B cell (primary cell): ENCODE results near the gene GNAI3. TPM values are rescaled to one million over a fixed set of nuclear protein-coding genes. Genes with fewer than 3 reads are reported as not detected.

Experiments used
- ATAC-seq: fragments of 200-7000 bp; cut with Tn5 transposase; one replicate; pipeline ENCODE4 v1.10.0; 2021; ENCODE audit warnings: low read depth, mild to moderate bottlenecking, moderate number of reproducible peaks, moderate library complexity
- CTCF ChIA-PET: fragments of 350-600 bp; sonication (Branson Sonifier 250); formaldehyde crosslinking; loops from one replicate; lab custom pipeline; 2021; ENCODE audit warnings: antibody characterized with exemption, inconsistent platforms; lab: Charles Lee
- POLR2A ChIA-PET: fragments of 350-600 bp; sonication (Branson Sonifier 250); formaldehyde crosslinking; loops from one replicate; lab custom pipeline; 2021; ENCODE audit warnings: antibody characterized with exemption; lab: Charles Lee
- DNase-seq: peaks from one replicate; pipeline ENCODE4 v3.0.0; 2013
- H2AFZ ChIP-seq: 2 replicates; pipeline ENCODE4 v1.6.1; 2012; ENCODE audit warnings: mild to moderate bottlenecking, low read depth, low read length; ENCODE audit not compliant: insufficient read depth, poor library complexity, severe bottlenecking
- H3K27ac ChIP-seq, 2 donors: 1 replicate in 1 of 2; 2 replicates in 1 of 2; pipeline ENCODE4 v1.5.1; 2012 to 2013; ENCODE audit warnings: low read length in 2 of 2, mild to moderate bottlenecking in 2 of 2, moderate library complexity in 1 of 2
- H3K27me3 ChIP-seq, 4 experiments: fragments of 200-600 bp in 1 of 4; sonication (generic) in 1 of 4; replicated peaks in 1 of 4; 1 replicate in 2 of 4; 2 replicates in 2 of 4; pipeline versions ENCODE4 v1.6.1 to v1.7.0; 2013 to 2016; ENCODE audit warnings: low read length in 3 of 4, mild to moderate bottlenecking in 2 of 4, mixed read lengths in 1 of 4, moderate library complexity in 1 of 4; ENCODE audit not compliant: insufficient read depth in 4 of 4, control insufficient read depth in 3 of 4; ENCODE audit errors: control extremely low read depth in 1 of 4
- H3K36me3 ChIP-seq, 2 experiments: replicated peaks in 1 of 2; 1 replicate in 1 of 2; 2 replicates in 1 of 2; pipeline versions ENCODE4 v1.6.1 to v1.7.1; 2013; ENCODE audit warnings: low read length in 1 of 2; ENCODE audit not compliant: insufficient read depth in 2 of 2, control insufficient read depth in 1 of 2; ENCODE audit errors: control extremely low read depth in 1 of 2, extremely low read depth in 1 of 2
- H3K4me1 ChIP-seq, 2 donors: fragments of 200-600 bp in 1 of 2; sonication (generic) in 1 of 2; 1 replicate in 1 of 2; 2 replicates in 1 of 2; pipeline versions ENCODE4 v1.5.1 to v1.6.1; 2013 to 2017; ENCODE audit warnings: low read length in 2 of 2; ENCODE audit not compliant: control insufficient read depth in 2 of 2, insufficient read depth in 2 of 2
- H3K4me2 ChIP-seq: replicated peaks from 2 replicates; pipeline ENCODE3; 2012; ENCODE audit warnings: mild to moderate bottlenecking, low read depth, low read length; ENCODE audit not compliant: poor library complexity, severe bottlenecking
- H3K4me3 ChIP-seq, 5 experiments: fragments of 200-600 bp in 1 of 5; sonication (generic) in 1 of 5; 1 replicate in 3 of 5; 2 replicates in 2 of 5; pipeline versions ENCODE4 v1.5.1 to v1.7.0; 2011 to 2016; ENCODE audit warnings: low read length in 4 of 5, mild to moderate bottlenecking in 4 of 5, low read depth in 2 of 5, control low read depth in 1 of 5, moderate library complexity in 1 of 5; ENCODE audit not compliant: insufficient read depth in 1 of 5; ENCODE audit errors: control extremely low read depth in 1 of 5, extremely low read depth in 1 of 5
- H3K79me2 ChIP-seq: fragments of 200-600 bp; sonication (generic); one replicate; pipeline ENCODE4 v1.6.0; 2016; ENCODE audit warnings: low read length; ENCODE audit not compliant: control insufficient read depth, insufficient read depth
- H3K9ac ChIP-seq: fragments of 200-600 bp; sonication (generic); 2 replicates; pipeline ENCODE4 v1.6.1; 2017; ENCODE audit warnings: mild to moderate bottlenecking, low read length, moderate library complexity
- H3K9me3 ChIP-seq, 3 donors: one replicate each; pipeline versions ENCODE4 v1.6.1 to v1.7.1; 2013; ENCODE audit warnings: low read length in 2 of 3; ENCODE audit not compliant: control insufficient read depth in 2 of 3, insufficient read depth in 1 of 3; ENCODE audit errors: control extremely low read depth in 1 of 3
- H4K20me1 ChIP-seq: 2 replicates; pipeline ENCODE4 v1.6.0; 2012; ENCODE audit warnings: mild to moderate bottlenecking, low read length; ENCODE audit not compliant: insufficient read depth, control insufficient read depth, poor library complexity, severe bottlenecking
- H3K27ac Mint-ChIP-seq: one replicate; pipeline ENCODE4 v1.8.0; 2021; ENCODE audit warnings: mixed read lengths
- H3K27me3 Mint-ChIP-seq: one replicate; pipeline ENCODE4 v1.8.0; 2021; ENCODE audit warnings: mixed read lengths
- H3K4me1 Mint-ChIP-seq: one replicate; pipeline ENCODE4 v1.8.0; 2021; ENCODE audit warnings: mixed read lengths
- H3K4me3 Mint-ChIP-seq: one replicate; pipeline ENCODE4 v1.8.0; 2021; ENCODE audit warnings: mixed read lengths
- H3K9me3 Mint-ChIP-seq: one replicate; pipeline ENCODE4 v1.8.0; 2022; ENCODE audit warnings: mixed read lengths; ENCODE audit not compliant: insufficient read depth
- EZH2 ChIP-seq: IDR thresholded peaks from 2 replicates; pipeline ENCODE4 v1.6.1; 2012; ENCODE audit warnings: borderline replicate concordance, low read depth, mild to moderate bottlenecking, moderate library complexity, low read length; ENCODE audit not compliant: insufficient read depth, poor library complexity, severe bottlenecking
- WGBS: methylation state at CpG from one replicate; pipeline ENCODE4 v1.1.5; 2013; ENCODE audit warnings: missing lambda C conversion rate; ENCODE audit not compliant: insufficient coverage; 5-methylcytosine and 5-hydroxymethylcytosine counted together
- intact Hi-C: fragments of 100-400 bp; cut with micrococcal nuclease; formaldehyde crosslinking; loops from one replicate; pipeline ENCODE4 v1.10.0; 2022
- polyA minus RNA-seq: library from RNA; depleted of rRNA, polyadenylated mRNA; stranded (reverse); fragments of >200 nt; gene quantifications from 2 replicates; pipeline ENCODE4 v1.2.3, GENCODE V29; 2012
- polyA plus RNA-seq: library from polyadenylated mRNA; depleted of rRNA; stranded (reverse); fragments of >200 nt; gene quantifications from 2 replicates; pipeline ENCODE4 v1.2.3, GENCODE V29; 2012
- total RNA-seq, 2 donors: library from RNA; stranded (reverse); fragments of 120-200 nt in 1 of 2; gene quantifications; 1 replicate in 1 of 2; 2 replicates in 1 of 2; pipeline versions ENCODE4 v1.2.3 to v1.2.4, GENCODE V29; 2013 to 2022
- TF ChIP-seq, protein P1 (sequence below): fragments of 200-600 bp; IDR thresholded peaks from one replicate; pipeline ENCODE4 v1.8.0; 2022; ENCODE audit warnings: antibody characterized with exemption, mild to moderate bottlenecking

GNAI3 gene
- total RNA-seq (8.5 and 8.8 TPM in 2 replicates), polyA plus RNA-seq (1.6 and 3.4 TPM in 2 replicates), polyA minus RNA-seq (3.1 and 4.4 TPM in 2 replicates)
- total RNA-seq (2013), result 8.5 TPM

DNA sequence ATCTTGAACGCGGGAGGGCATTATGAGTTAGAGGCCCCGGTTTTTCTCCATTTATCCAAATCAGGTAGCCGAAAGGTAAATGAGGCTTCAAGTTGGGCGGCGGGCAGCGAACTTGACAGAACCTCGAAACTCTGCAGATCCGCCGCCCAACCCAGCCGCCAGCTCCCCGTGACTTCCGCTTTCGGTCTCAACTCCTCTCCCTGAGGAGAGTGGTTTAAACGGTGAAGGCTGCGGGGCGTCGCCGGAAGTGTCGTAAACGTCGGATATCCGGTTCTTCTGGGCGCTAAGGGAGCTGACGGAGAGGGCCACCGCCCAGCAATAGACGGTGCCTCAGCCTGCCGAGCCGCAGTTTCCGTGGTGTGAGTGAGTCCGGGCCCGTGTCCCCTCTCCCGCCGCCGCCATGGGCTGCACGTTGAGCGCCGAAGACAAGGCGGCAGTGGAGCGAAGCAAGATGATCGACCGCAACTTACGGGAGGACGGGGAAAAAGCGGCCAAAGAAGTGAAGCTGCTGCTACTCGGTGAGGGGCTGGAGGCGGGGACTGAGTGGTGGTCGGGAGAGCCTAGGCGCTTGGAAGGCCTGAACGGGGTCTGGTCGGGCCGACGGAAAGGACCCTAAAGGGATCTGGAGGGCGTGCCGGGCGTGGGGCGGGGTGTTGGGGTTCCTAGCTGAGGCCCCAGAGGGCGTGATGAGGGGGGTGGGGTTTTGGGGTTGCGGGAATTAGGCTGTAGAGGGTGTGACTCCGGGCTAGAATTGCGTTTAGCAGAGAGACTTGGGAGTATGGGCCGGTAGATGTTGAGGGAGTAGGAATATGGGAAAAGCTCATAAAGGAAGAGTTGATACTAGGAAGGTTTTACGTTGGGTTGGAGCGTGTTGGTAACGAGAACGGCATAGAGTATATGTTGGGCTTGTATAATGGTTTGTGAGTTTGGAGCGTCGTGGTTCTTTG is at the start of gene GNAI3:
Gene GNAI3, plus strand, starts transcription at position 295 of the 947 bp plus-strand sequence. Its CDS starts 106 bp downstream, at position 401.
- under 1% methylated on average over 68 of the region's 68 CpGs for WGBS
- peaks cover 71% of the 10 kb centered on the region for H3K79me2 ChIP-seq
- H3K4me3 ChIP-seq, result peak within 1 kb of the TSS; percentile 84 to 95 (median 92)
- Mint-ChIP-seq H3K4me1 (peaks cover 55% of the 10 kb centered on the region), H3K27me3 (no peaks in the 10 kb centered on the region), H3K27ac (peak within 1 kb of the TSS; percentile 99), H3K9me3 (no peaks in the 10 kb centered on the region), H3K4me3 (peak within 1 kb of the TSS; percentile 99)
- H3K4me2 ChIP-seq, result peak within 1 kb of the TSS; percentile 86
- CTCF ChIA-PET, result interaction anchor here (0.6 to 3.1 kb wide), 22 partner anchors 10 to 486 kb away, joined by 3 to 37 read pairs (median 6); partner anchors contain the start of genes AHCYL1, AMPD2, CYB561D1 and GNAT2
- H3K4me1 ChIP-seq, result peaks cover 25 to 33% of the 10 kb centered on the region in 2 donors
- peak; percentile 87 for ATAC-seq
- TF ChIP-seq, protein P1, sequence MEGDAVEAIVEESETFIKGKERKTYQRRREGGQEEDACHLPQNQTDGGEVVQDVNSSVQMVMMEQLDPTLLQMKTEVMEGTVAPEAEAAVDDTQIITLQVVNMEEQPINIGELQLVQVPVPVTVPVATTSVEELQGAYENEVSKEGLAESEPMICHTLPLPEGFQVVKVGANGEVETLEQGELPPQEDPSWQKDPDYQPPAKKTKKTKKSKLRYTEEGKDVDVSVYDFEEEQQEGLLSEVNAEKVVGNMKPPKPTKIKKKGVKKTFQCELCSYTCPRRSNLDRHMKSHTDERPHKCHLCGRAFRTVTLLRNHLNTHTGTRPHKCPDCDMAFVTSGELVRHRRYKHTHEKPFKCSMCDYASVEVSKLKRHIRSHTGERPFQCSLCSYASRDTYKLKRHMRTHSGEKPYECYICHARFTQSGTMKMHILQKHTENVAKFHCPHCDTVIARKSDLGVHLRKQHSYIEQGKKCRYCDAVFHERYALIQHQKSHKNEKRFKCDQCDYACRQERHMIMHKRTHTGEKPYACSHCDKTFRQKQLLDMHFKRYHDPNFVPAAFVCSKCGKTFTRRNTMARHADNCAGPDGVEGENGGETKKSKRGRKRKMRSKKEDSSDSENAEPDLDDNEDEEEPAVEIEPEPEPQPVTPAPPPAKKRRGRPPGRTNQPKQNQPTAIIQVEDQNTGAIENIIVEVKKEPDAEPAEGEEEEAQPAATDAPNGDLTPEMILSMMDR, result no peak
- no peak for TF ChIP-seq EZH2
- peaks cover 33% of the 10 kb centered on the region for H4K20me1 ChIP-seq
- DNase-seq, result peak; percentile 97
- intact Hi-C loops, result loop anchor here (1.0 to 2.0 kb wide), 10 partner anchors 16 to 486 kb away; partner anchors contain the start of genes AHCYL1, AMPD2, ATXN7L2 and CYB561D1
- POLR2A ChIA-PET, result interaction anchor here (0.7 to 1.7 kb wide), 12 partner anchors 21 to 486 kb away, joined by 3 to 10 read pairs (median 4); partner anchors contain the start of genes AHCYL1, AMPD2, ATXN7L2 and GNAT2
- H3K9me3 ChIP-seq, result no peaks in the 10 kb centered on the region
- H3K27ac ChIP-seq, result peak within 1 kb of the TSS; percentile 93 to 96
- H3K9ac ChIP-seq, result peak within 1 kb of the TSS; percentile 97
- H3K27me3 ChIP-seq, result no peaks in the 10 kb centered on the region
- H3K36me3 ChIP-seq, result peaks cover 0 to 2% of the 10 kb centered on the region in 2 experiments
- peak within 1 kb of the TSS; percentile 87 for H2AFZ ChIP-seq
